ENCODE measurements around the gene ABCA4. TPM values are rescaled to one million over a fixed set of nuclear protein-coding genes. Genes with fewer than 3 reads are reported as not detected.
A peak's percentile ranks its signal among the peaks of the same experiment; 100 is the strongest.

The ABCA4 gene
- polyA plus RNA-seq, 3 donors = 5.8 to 15.2 (median 7.1) TPM

DNA sequence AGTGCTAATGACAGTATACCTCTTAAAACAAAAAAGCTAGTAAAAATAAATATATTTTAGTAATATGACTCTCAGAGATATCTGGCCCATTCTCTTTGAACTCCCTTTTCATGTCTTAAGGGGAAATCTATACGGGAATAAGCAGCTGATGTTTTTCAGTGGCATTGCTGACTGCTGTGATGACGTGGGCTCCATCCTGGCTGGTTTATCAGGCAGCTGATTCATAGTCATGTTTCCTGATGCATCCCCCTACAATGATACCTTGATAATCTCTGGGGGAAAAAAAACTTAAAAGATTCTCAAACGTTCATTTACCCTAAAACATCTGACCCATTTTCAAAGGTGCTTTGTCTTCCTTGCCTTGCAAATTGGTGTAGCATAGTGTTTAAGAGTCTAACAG is 53.8 kb downstream of the ABCA4 start:
- DNase-seq (ENCODE audit: extremely low read depth in 1 of 11, low read depth in 9 of 11, low spot score in 4 of 11) = no peak

GRCh38 chr1:94063379-94063778 is 57.6 kb downstream of the ABCA4 start:
- DNase-seq (ENCODE audit: extremely low read depth in 1 of 11, low read depth in 9 of 11, low spot score in 4 of 11) = peak in 10 of 11 donors; percentile 51 to 91 (median 80)

GRCh38 chr1:94061513-94062443 is 59.2 kb downstream of the ABCA4 start:
- DNase-seq (ENCODE audit: extremely low read depth in 1 of 11, low read depth in 9 of 11, low spot score in 4 of 11) = peak in 4 of 11 donors; percentile 50 to 72 (median 58)

- no peak for DNase-seq (ENCODE audit: extremely low read depth in 1 of 11, low read depth in 9 of 11, low spot score in 4 of 11)
Observed at GRCh38 chr1:94060720-94061119, 60.2 kb downstream of the ABCA4 start.

DNA sequence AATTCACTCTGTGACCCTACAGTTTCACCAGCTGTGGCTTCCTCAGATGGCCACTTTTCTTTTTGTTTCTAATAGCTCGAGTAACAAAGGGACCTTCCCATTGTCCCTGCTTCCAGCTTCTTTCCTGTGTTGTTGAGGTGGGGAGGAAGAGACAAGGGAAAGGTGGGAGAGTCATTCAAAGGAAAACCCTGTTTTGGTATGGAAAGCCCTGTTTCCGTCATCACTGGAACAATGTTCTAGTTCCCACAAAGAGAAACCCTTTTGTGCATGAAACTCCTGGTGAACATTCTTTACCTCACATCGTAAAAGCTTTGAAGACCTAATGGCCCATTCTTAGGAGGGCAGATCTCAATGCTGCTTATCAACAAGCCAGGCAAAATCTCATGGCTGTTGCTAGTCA is 62.2 kb downstream of the ABCA4 start:
- DNase-seq (ENCODE audit: extremely low read depth in 1 of 11, low read depth in 9 of 11, low spot score in 4 of 11) = no peak

DNA sequence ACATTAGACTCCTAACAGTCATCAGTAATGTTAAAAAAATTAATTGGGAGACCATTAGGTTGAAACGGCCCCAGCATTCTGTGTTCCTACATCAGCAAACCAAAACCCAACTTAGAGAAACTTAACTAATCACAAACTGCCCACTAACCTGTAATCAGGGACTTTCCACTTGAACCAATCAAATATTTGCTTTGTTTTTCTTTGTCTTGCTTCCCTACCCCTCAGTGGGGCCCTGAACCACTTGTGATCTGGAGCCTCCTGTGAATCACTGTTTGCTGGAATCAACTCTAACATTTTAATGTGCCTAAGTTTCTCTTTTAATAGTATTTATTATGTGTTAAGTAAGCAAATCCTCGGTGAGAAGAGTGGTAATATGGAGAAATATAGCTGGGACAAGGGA is 64.0 kb downstream of the ABCA4 start:
- DNase-seq (ENCODE audit: extremely low read depth in 1 of 11, low read depth in 9 of 11, low spot score in 4 of 11) = no peak

DNA sequence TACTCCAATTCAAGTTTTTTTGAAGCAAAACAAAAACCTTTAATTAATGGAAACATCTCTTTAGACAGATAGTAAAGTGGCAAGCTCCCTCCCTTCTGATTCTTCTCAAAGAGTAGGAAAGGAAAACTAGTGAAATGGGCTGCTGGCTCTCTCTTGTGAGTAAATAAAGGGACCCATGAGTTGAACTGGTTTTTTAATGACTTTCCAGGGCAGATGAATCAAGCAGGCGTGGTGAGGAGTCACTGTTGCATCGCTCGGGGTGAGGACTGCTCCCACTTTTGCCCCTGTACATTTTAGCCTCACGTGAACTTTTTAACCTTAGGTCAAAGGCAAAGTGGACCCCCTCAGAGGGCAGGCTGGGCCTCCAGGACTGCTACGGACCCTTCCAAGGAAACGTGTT is 64.8 kb downstream of the ABCA4 start:
- DNase-seq (ENCODE audit: extremely low read depth in 1 of 11, low read depth in 9 of 11, low spot score in 4 of 11) = no peak

- no peak for DNase-seq (ENCODE audit: extremely low read depth in 1 of 11, low read depth in 9 of 11, low spot score in 4 of 11)
Observed at GRCh38 chr1:94055459-94056122, 65.4 kb downstream of the ABCA4 start.

DNA sequence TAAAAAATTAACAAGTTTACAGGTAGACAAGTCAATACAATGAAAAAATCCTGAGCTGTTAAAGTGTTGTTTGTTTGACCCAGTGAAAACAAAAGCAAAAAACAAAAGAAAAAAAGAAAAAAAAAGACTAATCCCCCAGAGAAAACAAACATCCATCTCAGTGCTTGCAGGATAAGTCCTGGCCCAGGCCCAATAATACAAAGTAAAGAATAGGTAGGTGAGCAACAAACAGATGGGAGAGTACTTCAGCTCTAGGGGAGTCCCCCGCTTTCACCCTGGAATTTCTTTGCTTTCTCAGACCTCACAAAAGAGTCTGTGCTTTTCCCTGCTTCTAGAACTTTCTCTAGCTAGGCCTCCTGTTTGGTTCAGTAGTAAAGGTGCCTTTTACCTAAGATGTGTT is 70.3 kb downstream of the ABCA4 start:
- no peak for DNase-seq (ENCODE audit: extremely low read depth in 1 of 11, low read depth in 9 of 11, low spot score in 4 of 11)

GRCh38 chr1:94050254-94050653 is 70.7 kb downstream of the ABCA4 start:
- no peak for DNase-seq (ENCODE audit: extremely low read depth in 1 of 11, low read depth in 9 of 11, low spot score in 4 of 11)

- DNase-seq (ENCODE audit: extremely low read depth in 1 of 11, low read depth in 9 of 11, low spot score in 4 of 11) = no peak
Observed at GRCh38 chr1:94049791-94050190, 71.2 kb downstream of the ABCA4 start.

GRCh38 chr1:94048413-94049164 is 72.4 kb downstream of the ABCA4 start:
- DNase-seq (ENCODE audit: extremely low read depth in 1 of 11, low read depth in 9 of 11, low spot score in 4 of 11) = peak in 1 of 11 donors; percentile 38

DNA sequence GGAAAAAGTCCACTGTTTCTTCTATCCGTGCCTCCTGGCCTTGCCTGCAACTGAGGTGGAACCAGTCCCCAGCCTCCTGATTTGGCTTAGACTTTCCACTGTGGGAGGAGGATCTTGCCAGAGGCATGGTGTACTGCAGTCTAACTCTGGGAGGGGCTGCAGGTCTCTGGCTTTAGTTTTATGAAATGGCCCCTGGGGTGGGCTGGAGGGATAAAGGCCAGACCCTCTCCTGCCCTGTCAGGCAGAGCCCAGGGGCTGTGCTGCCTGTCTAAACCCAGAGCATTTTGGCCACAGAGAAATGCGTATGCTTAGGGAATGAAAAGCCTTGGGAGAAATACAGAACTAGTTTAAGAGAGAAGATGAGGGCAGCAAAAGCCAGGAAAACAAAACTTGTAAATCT is 73.0 kb downstream of the ABCA4 start:
- DNase-seq (ENCODE audit: extremely low read depth in 1 of 11, low read depth in 9 of 11, low spot score in 4 of 11) = no peak

- DNase-seq (ENCODE audit: extremely low read depth in 1 of 11, low read depth in 9 of 11, low spot score in 4 of 11) = peak; percentile 64 to 92 (median 76)
Observed at GRCh38 chr1:94045465-94046056, 75.4 kb downstream of the ABCA4 start.

DNA sequence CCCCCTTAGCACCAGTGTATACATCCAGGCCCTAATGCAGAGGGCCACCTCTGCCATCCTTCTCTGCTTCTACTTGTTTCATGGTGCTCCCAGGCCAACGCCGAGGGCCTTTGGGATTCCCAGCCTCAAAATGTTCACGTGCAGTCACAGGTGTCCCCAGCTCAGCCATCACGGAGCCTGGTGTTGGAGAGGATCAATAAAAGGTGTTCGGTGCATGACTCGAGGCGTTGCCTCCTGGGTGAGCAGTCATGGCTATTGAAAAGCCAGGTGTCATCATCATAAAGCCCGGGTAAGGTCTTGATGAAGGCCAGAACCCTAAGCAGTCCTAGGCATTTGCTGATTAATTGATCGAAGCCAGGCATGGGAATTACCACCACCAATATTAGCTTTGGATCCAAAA is 76.1 kb downstream of the ABCA4 start:
- DNase-seq (ENCODE audit: extremely low read depth in 1 of 11, low read depth in 9 of 11, low spot score in 4 of 11) = no peak

GRCh38 chr1:94044290-94044790 is 76.6 kb downstream of the ABCA4 start:
- peak in 2 of 11 donors; percentile 39 to 48 for DNase-seq (ENCODE audit: extremely low read depth in 1 of 11, low read depth in 9 of 11, low spot score in 4 of 11)

DNA sequence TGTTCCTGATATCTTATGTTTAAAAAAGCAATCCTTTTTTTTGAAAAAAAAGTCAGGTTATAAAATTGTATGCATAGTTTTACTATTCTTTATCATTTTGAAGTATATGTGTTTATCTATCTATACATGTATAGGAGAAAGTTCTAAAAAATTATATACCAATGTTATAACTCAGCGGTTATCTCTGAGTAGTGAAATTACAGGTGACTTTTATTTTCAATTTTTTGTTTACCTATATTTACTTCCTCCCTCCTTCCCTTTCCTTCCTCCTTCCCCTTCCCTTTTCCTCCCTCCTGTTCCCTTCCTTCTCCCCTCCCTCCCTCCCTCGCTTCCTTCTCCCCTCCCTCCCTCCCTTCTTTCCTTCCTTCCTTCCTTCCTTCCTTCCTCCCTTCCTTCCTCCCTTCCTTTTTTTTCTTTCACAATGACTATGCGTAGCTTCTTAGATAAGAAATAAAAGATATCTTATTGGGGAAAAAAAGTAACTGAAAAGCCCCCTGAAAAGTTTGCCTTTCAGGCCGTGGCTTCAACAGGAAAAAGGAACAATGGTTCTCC is 77.1 kb downstream of the ABCA4 start:
- DNase-seq (ENCODE audit: extremely low read depth in 1 of 11, low read depth in 9 of 11, low spot score in 4 of 11) = no peak

DNA sequence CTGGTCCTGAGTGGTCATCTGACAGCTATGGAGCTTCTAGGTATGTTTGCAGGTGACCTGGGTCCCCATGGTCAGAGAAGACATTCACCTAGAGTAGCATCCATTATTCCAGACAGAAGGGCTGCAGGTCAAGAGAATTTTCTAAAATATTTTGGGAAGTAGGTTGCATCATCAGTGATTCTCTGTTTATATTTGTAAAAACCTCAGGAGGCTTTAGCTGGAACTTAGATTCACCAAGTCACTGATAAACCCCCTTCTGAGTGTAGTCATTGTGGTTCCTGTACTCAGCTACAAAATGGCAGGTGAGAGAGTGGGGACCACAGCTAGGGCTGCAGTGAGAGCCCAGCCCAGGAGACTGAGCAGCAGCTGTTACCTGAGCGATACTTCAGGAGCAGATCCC is 78.6 kb downstream of the ABCA4 start:
- no peak for DNase-seq (ENCODE audit: extremely low read depth in 1 of 11, low read depth in 9 of 11, low spot score in 4 of 11)

Data from renal cortex interstitium (tissue), 11 donors.